ENCODE measurements around the gene KIFC1. TPM values are rescaled to one million over a fixed set of nuclear protein-coding genes. Genes with fewer than 3 reads are reported as not detected.
A peak's percentile ranks its signal among the peaks of the same experiment; 100 is the strongest.

The KIFC1 gene
- total RNA-seq, 1 experiment from 2014 or later = 16.9 TPM

GRCh38 chr6:33424855-33425667 lies 33.4 kb downstream of the KIFC1 start:
- DNase-seq (ENCODE audit: extremely low read depth, low read depth) = no peak

GRCh38 chr6:33425668-33426577 lies 34.3 kb downstream of the KIFC1 start:
- peak; percentile 81 for DNase-seq (ENCODE audit: extremely low read depth, low read depth)

- no peak for DNase-seq (ENCODE audit: extremely low read depth, low read depth)
These were observed 35.2 kb downstream of the KIFC1 start for GRCh38 chr6:33426590-33427511.

GRCh38 chr6:33427585-33428223 lies 36.1 kb downstream of the KIFC1 start:
- DNase-seq (ENCODE audit: extremely low read depth, low read depth) = no peak

- no peak for DNase-seq (ENCODE audit: extremely low read depth, low read depth)
These were observed 36.8 kb downstream of the KIFC1 start for GRCh38 chr6:33428224-33428965.

- no peak for DNase-seq (ENCODE audit: extremely low read depth, low read depth)
These were observed 37.5 kb downstream of the KIFC1 start for GRCh38 chr6:33428966-33429749.

GRCh38 chr6:33429750-33430052 lies 38.1 kb downstream of the KIFC1 start:
- no peak for DNase-seq (ENCODE audit: extremely low read depth, low read depth)

GRCh38 chr6:33430334-33430733 lies 38.7 kb downstream of the KIFC1 start:
- no peak for DNase-seq (ENCODE audit: extremely low read depth, low read depth)

GRCh38 chr6:33430991-33431879 lies 39.6 kb downstream of the KIFC1 start:
- no peak for DNase-seq (ENCODE audit: extremely low read depth, low read depth)

GRCh38 chr6:33431880-33432541 lies 40.4 kb downstream of the KIFC1 start:
- no peak for DNase-seq (ENCODE audit: extremely low read depth, low read depth)

GRCh38 chr6:33432546-33432945 lies 40.9 kb downstream of the KIFC1 start:
- DNase-seq (ENCODE audit: extremely low read depth, low read depth) = no peak

GRCh38 chr6:33433001-33433543 lies 41.4 kb downstream of the KIFC1 start:
- DNase-seq (ENCODE audit: extremely low read depth, low read depth) = no peak

- no peak for DNase-seq (ENCODE audit: extremely low read depth, low read depth)
These were observed 42.0 kb downstream of the KIFC1 start for GRCh38 chr6:33433544-33434191.

- DNase-seq (ENCODE audit: extremely low read depth, low read depth) = no peak
These were observed 43.3 kb downstream of the KIFC1 start for GRCh38 chr6:33434961-33435360.

- no peak for DNase-seq (ENCODE audit: extremely low read depth, low read depth)
These were observed 46.0 kb downstream of the KIFC1 start for GRCh38 chr6:33437666-33438065.

GRCh38 chr6:33438978-33439594 lies 47.5 kb downstream of the KIFC1 start:
- no peak for DNase-seq (ENCODE audit: extremely low read depth, low read depth)

All from NCI-H460 (cell line).